COLO668 (cell line): ENCODE measurements around the gene ECHDC3.
"Not testable (repeated sequence)": the region's sequence is repeated elsewhere in the genome, so short reads cannot be mapped to it uniquely, and the experiment has no call there.

Experiments
- DNase-seq: peaks from one replicate; lab custom pipeline; 2025; ENCODE audit not compliant: unreplicated experiment; lab: John Stamatoyannopoulos, UW

Gene ECHDC3, protein sequence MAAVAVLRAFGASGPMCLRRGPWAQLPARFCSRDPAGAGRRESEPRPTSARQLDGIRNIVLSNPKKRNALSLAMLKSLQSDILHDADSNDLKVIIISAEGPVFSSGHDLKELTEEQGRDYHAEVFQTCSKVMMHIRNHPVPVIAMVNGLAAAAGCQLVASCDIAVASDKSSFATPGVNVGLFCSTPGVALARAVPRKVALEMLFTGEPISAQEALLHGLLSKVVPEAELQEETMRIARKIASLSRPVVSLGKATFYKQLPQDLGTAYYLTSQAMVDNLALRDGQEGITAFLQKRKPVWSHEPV

DNA sequence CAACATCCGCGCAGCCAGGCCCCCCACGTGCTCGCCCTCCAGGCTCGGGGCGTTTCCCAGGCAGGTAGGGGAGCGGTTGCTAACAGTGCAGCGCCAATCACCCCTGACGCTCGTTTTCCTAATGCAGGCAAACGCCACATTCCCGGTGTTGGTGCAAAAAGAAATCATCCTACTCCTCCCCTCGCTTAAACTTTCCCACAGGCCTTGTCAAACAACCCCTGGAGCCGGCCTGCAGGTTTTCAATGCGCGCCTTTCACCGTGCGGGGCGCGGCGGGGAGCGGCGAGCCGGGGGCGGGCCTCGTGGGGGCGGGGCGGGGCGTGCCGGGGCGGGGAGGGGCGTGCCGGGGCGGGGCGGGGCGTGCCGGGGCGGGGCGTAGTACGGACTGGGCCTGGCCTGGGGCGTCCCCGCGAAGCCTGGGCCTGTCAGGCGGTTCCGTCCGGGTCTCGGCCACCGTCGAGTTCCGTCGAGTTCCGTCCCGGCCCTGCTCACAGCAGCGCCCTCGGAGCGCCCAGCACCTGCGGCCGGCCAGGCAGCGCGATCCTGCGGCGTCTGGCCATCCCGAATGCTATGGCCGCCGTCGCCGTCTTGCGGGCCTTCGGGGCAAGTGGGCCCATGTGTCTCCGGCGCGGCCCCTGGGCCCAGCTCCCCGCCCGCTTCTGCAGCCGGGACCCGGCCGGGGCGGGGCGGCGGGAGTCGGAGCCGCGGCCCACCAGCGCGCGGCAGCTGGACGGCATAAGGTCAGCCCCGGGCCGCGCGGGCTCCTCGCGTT is at the start of gene ECHDC3:
Gene ECHDC3, plus strand, starts transcription at position 374 of the 770 bp plus-strand sequence. Its CDS starts 195 bp downstream, at position 569.
- DNase-seq = peak; percentile 18

DNA sequence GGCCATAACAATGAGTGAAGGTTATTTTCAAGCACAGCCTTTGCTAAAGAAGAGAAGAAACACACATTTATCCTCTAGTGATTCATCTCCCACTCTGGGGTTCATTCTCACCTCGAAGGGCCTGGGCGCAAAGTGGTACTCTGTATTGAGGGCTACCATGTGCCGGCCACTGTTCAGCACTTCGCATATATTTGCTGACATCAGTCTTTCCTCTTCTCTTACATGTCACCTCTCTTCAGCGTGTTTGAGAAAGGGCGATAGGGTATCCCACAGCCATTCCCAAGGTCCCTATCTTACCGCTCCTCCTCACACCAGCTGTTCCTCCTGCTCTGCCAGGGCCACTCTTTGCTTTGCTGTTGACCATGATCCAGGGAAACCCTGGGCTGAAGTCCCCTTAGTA is 48.8 kb upstream of the ECHDC3 start:
- no peak for DNase-seq

DNA sequence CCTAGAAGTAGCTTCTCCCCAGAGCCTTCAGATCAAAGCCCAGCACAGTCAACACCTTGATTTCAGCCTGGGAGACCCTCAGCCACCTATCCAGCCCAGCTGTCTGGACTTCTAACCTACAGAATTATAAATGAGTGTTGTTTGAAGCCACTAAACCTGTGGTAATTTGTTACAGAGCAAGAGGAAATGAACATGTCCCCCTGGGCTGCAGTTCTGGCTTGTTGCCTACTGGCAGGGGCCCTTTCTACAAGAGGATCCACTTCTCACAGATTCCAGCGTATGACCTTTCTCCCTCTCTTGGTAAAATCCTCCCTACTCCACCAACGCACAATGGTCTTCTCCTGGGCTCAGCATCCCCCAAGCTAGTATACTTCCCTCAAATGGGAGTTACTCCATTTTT is 46.4 kb upstream of the ECHDC3 start:
- DNase-seq = no peak

DNA sequence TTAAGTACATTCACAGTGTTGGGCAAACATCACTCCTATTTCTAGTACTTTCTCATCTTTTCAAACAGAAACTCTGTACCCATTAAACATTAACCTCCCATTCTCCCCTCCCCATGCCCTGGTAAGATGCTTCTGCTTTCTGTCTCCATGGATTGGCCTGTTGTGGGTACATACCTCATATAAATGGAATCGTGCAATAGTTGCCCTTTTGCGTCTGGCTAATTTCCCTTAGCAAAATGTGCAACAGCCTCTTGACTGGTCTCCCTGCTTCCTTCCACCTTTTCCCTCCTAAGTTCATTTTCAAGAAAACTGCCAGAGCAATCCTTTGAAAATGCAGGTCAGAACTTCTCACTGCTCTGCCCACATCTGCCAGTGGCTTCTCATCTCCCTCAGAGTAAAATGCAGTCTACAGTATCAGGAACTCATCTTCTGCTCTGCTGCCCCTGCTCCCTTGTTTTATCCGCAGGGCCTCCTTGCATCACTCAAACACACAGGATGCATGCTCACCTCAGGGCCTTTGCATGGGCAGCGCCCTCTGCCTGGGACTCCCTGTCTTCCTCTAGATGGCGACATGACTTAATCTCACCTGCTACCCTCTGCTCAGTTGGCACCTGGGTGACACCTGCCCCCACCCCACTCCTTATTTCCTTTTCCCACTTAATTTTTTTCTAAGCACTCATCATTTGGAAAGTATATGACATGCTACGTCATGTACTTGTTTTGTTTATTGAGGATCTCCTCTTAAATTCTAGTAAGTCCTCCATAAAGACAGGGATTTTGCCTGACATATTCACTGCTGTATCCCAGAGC is 44.3 kb upstream of the ECHDC3 start:
- no peak for DNase-seq

DNA sequence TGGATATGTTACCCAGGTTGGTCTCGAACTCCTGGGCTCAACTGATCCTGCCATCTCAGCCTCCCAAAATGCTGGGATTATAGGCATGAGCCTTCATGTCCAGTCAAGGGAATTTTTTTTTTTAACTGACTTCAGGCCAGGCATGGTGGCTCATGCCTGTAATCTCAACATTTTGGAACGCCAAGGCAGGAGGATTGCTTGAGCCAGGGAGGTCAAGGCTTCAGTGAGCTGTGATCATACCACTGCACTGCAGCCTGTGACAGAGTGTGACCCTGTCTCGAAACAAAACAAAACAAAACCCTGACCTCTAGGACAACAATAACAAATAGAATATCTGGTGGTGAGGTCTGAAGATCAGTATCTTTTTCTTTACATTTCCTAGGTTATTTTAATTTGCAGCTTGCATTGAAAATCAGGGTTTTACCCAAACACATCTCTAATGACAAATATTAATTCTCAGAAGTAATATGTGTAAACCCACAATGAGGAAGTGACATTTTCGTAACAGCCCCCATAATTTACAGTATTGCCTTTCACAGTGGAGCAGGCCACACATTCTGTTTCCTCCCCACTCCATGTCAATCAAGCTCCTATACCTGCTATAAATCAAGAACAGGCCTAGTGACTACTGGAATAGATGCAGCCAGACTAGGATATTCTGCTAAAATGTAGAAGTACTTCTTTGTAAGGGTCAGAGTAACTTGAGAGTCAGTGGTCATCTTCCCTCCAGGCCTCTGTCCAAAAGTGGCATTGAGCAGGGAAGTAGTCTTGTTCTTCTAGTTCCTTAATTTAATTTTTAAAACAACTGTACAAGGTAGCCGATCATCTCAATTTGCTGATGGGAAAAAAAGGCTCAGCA is 43.3 kb upstream of the ECHDC3 start:
- no peak for DNase-seq

DNA sequence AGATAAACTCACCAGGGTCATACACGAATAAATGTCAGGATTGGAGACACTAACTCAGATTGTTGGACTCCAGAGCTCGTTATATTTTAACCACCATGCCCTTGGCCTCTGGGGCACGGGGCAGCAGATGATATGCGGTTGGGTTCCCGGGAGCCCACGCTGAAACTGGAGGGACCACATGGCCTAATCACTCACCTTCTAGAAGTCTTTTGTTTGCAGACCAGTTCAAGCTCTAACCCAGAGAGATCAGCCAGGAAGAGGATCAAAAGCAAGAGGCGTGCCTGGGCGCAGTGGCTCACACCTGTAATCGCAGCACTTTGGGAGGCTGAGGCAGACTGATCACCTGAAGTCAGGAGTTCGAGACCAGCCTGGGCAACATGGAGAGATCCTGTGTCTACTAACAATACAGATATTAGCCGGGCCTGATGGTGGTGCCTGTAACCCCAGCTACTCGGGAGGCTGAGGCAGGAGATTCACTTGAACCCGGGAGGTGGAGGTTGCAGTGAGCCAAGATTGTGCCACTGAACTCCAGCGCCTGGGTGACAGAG is 42.6 kb upstream of the ECHDC3 start:
- no peak for DNase-seq

DNA sequence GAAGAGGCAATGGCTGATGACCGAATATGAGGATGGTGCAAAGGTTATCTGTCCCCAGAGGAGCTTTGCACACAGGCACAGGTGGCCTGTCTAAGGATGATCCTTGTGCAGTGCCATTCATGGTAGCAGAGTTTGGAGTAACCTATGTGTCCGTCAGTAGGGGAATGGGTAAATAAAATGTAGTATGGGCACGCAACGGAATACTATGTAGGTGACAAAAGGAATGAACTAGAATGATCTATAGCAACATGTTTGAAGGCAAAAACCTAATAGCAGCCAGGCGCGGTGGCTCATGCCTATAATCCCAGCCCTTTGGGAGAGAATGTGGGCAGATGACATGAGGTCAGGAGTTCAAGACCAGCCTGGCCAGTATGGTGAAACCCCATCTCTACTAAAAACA is 41.6 kb upstream of the ECHDC3 start:
- no peak for DNase-seq

DNA sequence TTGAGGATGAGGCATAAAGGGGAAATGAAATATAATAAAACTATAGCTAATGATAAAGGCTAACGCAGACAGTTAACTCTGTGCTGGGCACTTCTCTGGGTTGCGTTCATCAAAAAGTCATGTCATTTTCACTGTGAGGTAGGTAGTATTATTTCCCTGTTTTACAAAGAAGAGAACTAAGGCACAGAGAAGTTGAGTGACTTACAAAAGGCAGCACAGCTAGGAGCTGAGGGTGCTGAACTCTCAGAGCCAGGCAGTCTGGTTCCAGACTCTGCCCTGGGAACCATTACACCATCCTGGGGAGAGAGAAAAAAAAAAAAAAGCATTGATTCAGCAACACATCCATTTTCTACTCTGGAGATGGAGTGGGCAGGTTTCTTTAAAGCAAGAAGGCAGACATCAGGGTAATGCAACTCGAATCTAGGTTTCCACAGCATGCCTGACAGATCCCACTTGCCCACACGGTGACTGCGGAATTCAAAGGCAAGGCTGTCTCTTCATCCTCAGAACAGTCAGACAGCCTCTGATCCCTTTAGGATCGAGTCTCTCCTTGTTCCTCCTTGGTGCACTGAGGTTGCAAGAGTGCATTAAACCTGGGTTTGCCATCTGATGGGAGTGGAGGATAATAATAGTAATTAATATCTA is 40.6 kb upstream of the ECHDC3 start:
- DNase-seq = no peak

DNA sequence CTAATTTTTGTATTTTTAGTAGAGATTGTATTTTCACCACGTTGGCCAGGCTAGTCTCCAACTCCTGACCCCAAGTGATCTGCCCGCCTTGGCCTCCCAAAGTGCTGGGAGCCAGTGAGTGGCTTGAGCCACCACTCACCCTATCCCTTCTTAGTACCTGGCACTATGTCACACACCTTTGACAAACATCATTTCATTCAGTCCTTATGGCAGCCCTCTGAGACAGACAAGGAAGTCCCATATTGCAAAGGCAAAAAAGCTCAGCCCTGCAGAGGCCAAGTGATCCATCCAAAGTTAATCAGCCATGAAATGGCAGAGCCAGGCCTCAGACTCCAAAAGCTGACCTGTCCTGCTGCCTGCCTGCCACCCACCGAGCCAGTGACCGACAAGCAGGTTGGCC is 39.9 kb upstream of the ECHDC3 start:
- no peak for DNase-seq

DNA sequence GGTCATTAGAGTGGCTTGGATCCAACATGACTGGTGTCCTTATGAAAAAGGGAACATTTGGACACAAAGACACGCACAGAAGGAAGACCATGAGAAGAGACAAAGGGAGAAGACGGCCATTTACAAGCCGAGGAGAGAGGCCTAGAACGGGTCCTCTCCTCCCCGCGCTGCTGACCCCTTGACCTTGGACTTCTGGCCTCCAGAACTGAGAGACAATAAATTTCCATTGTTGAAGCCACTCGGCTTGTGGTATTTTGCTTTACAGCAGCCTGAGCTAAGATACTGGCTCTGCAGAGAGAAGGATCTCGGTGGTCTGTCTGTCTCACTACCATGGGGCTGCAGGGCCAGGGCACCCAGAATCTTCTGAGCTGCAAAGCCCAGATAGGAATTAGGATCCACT is 38.1 kb upstream of the ECHDC3 start:
- no peak for DNase-seq

DNA sequence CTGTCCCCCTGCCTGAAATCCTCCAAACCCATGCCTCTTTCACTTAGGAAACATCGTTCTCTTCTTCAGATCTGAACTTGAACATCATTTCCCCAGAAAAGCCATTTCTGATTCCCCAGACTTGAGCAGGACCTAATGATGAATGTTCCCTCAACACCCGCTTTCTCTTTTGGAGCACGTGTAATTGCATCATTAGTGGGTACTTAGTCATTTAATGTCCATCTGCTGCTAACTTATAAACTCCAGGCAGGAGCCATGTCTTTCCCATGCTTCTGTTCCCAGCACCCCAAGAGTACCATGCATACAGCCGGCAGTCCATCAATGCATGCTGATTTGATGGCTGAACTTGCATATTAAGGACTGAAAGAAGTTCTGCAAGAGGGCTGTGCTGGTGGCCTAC is 36.5 kb upstream of the ECHDC3 start:
- DNase-seq = no peak

DNA sequence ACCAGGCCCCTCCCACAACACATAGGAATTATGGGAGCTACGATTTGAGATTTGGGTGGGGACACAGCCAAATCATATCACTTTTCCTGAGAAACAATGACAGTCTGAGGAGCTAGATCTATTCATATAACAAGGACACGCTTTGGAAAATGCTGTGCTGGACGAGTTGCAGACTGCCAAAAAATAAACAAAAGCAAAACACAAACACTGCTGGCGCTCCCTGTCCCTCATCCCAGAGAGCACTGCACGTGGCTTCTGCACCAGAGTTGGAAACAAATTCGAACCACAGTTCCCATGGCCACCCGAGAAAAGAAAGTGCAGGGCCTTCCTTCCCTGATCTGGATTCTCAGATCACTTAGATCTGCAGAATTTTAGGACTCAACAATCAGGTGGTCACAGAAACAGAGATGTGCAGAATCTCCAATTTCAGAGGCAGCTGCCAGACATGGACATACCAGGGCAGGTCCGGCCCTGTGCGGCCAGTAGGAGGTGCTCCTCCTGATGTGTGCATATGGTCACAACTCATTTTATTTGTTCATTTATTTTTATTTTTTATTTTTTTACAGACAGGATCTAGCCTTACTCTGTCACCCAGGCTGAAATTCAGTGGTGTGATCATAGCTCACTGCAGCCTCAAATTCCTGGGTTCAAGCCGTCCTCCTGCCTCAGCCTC is 35.2 kb upstream of the ECHDC3 start:
- DNase-seq = no peak

DNA sequence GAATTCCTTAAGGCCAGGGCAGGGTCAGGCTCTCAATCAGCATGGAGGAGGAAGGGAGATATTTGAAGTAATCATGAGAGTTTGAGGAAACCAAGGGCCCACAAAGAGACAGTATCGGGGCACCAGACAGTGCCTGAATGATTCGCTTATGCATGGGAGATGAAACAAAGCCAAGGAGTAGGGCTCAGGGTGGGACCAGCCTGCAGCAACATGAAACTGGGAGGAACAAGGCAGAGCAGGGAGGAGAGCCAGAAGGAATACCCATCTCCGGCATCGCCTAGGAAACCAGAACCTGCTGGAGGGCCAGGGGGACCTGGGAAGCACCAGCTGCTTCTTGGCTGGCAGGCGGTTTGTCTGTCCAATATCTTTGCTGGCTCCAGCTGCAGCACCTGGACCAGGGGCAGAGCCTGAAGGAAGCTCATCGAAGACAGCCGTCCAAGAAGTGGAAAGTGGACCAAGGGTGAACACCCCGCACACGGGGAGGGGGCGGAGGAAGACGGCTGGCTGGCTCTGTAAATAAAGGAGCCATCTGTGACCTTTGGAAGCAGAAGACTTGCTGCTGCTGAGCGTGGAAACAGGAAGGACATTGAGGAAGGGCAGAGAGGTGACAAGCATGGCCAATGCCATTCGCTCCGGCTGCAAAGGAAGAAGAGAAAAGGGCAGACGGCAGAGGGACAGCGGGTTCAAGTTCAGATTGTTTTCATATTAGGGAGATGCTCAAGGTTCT is 34.4 kb upstream of the ECHDC3 start:
- DNase-seq = no peak

DNA sequence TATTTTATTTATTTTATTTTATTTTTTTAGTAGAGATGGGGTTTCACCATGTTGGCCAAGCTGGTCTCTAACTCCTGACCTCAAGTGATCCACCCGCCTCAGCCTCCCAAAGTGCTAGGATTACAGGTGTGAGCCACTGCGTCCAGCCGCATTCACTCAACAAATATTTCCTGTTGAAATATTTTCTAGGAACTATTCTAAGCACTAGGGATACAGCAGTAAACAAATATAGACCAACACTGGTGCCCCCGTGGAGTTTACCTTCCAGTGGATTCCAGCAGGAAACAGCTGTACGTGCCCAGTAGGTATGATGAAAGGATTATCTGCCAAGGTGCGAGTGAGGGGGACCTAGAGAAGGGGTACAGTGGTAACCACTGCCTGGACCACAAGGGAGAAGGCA is 33.4 kb upstream of the ECHDC3 start:
- not testable (repeated sequence) for DNase-seq

DNA sequence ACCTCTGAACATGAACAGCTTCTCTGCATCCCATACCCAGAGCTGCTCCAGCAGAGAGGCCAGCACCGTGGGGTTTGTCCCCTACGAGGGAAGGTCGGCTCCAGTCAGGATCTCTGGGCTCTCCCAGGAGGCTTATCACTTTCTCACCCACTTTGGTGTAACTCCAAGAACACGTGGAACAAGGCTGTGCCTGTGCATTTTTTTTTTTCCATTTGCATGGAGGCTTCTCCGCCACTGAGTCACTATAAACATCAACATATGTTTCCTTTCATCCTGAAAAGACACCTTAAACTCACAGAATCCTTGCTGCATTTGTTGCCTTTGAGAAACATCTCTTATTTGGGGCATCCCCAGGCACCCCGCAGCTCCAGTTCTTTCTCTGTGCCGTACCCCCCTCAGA is 29.4 kb upstream of the ECHDC3 start:
- no peak for DNase-seq

DNA sequence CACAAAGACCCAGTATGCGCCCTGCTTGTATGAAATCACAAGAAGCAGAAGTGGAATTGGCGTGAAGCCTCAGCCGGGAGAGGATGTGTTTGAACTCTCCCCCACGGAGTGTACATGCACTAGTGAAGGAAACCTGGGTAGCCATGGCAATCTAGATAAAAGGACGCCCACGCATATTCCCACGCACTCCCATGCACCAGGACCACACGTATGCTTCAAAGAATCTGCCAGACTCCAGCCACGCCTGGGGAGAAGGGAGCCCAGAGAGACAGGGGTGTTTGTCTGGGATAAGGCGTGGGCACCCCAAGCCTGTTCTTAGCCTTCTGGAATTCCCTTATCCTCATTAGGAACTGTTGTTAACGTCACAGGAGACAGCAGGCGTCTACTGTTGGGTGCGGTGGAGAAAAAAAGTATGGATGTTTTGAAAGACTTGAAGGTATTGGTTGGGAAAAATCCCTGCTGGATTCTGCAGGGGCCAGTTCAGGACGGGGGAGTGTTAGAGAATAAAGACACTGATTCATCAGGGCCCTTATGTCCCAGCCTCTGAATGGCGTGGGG is 28.9 kb upstream of the ECHDC3 start:
- DNase-seq = no peak

DNA sequence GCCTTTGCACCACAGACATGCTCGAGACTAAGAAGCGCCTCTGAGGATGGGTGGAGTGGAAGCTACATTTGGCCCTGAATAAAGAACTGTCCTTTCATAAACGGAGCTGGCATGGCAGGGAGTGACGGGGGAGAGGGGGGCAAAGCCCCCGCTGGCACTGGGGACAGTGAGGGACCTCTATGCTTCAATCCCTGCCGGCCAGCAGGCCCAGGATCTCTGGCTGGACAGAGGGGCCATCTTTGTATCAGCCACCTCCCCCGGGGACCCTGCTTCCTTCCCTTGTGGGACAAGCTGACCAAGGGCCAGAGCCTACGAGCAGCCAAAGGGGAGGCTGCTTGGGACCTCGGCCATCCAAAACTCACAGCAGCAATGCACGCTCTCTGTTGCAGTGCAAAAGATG is 28.2 kb upstream of the ECHDC3 start:
- DNase-seq = no peak

DNA sequence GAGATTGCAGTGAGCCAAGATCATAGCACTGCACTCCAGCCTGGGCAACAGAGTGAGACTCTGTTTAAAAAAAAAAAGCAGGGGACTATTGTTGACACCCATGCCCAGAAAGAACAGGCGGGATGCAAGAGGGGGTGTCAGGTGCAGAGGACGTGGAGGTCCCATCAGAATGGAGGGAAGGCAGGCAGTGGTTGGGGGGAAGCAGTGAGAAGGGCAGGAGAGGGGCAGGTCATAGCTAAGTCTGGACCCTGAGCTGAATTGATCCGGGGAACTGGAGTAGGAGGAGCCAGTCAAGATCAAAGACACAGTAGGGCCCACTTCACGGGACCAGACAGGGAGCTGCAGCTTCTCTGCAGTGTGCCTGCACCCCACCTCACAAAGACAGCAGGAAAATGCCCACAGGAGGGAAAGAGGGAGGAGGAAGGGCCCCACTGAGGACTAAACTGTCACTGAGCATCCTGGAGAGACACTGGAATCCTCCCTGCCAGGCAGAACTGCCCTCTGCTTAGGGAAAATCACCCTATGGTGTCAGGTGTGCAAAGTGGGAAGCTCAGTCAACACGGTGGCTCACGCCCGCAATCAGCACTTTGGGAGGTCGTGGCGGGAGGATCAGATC is 27.3 kb upstream of the ECHDC3 start:
- no peak for DNase-seq
